Measurements from ENCODE around the gene AGTPBP1. TPM values are rescaled to one million over a fixed set of nuclear protein-coding genes. Genes with fewer than 3 reads are reported as not detected.

The AGTPBP1 gene, protein sequence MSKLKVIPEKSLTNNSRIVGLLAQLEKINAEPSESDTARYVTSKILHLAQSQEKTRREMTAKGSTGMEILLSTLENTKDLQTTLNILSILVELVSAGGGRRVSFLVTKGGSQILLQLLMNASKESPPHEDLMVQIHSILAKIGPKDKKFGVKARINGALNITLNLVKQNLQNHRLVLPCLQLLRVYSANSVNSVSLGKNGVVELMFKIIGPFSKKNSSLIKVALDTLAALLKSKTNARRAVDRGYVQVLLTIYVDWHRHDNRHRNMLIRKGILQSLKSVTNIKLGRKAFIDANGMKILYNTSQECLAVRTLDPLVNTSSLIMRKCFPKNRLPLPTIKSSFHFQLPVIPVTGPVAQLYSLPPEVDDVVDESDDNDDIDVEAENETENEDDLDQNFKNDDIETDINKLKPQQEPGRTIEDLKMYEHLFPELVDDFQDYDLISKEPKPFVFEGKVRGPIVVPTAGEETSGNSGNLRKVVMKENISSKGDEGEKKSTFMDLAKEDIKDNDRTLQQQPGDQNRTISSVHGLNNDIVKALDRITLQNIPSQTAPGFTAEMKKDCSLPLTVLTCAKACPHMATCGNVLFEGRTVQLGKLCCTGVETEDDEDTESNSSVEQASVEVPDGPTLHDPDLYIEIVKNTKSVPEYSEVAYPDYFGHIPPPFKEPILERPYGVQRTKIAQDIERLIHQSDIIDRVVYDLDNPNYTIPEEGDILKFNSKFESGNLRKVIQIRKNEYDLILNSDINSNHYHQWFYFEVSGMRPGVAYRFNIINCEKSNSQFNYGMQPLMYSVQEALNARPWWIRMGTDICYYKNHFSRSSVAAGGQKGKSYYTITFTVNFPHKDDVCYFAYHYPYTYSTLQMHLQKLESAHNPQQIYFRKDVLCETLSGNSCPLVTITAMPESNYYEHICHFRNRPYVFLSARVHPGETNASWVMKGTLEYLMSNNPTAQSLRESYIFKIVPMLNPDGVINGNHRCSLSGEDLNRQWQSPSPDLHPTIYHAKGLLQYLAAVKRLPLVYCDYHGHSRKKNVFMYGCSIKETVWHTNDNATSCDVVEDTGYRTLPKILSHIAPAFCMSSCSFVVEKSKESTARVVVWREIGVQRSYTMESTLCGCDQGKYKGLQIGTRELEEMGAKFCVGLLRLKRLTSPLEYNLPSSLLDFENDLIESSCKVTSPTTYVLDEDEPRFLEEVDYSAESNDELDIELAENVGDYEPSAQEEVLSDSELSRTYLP
- total RNA-seq: 4.5 and 8.5 TPM in 2 replicates

DNA sequence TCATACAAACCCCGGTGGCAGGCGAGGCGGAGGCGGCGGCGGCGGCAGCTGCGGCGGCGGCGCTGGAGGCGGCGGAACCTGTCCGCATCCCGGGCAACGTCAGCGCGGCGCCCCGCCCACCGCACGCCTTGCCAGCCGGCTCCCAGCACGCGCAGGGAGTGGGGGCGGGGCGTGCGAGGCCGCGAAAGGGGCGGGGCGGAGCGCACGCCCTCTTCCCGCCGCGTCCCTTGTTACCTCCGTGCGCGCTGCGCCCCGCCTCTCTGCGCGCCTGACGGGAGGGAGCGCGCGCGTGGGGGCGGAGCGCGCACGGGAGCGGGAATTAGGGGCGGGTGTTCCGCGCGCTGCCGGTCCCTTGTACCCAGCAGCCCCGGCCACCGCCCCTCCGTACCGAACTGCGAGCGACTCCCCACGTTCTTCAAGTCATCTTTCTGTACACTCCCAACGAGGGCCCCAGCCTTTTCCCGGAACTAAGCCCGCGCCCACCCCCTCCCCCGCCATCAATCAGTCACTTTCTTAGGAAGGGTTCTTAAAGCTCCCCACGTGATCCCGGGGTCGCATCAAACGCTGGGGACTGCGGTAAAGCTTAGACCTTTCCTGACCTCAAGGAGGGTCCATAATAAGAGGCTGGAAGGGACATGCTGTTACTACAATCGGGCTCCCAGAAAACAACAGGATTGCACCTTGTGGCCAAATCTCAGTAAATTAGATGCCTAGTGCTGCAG, at the start of gene AGTPBP1:
AGTPBP1 (minus strand) TSS at position 80 of the 722 bp plus-strand sequence. CDS start 29,421 bp downstream, outside the sequence.

Other genes with a start within 250 kb of the AGTPBP1 start
- gene NAA35, start 199.2 kb upstream of the AGTPBP1 start, total RNA-seq: 23.8 and 36.1 TPM in 2 replicates

Measured in smooth muscle cell of the umbilical artery (primary cell).